Muscle of back (tissue), 11 donors: ENCODE measurements around the gene CYTH4. TPM values are rescaled to one million over a fixed set of nuclear protein-coding genes. Genes with fewer than 3 reads are reported as not detected.
A peak's percentile ranks its signal among the peaks of the same experiment; 100 is the strongest.
"Not testable (repeated sequence)": the region's sequence is repeated elsewhere in the genome, so short reads cannot be mapped to it uniquely, and the experiment has no call there.

ENCODE experiments used
- DNase-seq, 3 donors: peaks; one replicate each; pipeline versions ENCODE4 v3.0.0 to v3.0.0-alpha.2; 2013
- polyA plus RNA-seq, 10 donors: library from polyadenylated mRNA; unstranded; fragments of 120-200 nt; gene quantifications; one replicate each; pipeline ENCODE4 v1.2.1, GENCODE V29; 2013; ENCODE audit not compliant: insufficient read length in 10 of 10

CYTH4 gene
- polyA plus RNA-seq, 10 donors = 3.6 to 8.4 (median 6.1) TPM

- DNase-seq = not testable (repeated sequence)
Measured at GRCh38 chr22:37328538-37329237, 46.4 kb downstream of the CYTH4 start.

DNA sequence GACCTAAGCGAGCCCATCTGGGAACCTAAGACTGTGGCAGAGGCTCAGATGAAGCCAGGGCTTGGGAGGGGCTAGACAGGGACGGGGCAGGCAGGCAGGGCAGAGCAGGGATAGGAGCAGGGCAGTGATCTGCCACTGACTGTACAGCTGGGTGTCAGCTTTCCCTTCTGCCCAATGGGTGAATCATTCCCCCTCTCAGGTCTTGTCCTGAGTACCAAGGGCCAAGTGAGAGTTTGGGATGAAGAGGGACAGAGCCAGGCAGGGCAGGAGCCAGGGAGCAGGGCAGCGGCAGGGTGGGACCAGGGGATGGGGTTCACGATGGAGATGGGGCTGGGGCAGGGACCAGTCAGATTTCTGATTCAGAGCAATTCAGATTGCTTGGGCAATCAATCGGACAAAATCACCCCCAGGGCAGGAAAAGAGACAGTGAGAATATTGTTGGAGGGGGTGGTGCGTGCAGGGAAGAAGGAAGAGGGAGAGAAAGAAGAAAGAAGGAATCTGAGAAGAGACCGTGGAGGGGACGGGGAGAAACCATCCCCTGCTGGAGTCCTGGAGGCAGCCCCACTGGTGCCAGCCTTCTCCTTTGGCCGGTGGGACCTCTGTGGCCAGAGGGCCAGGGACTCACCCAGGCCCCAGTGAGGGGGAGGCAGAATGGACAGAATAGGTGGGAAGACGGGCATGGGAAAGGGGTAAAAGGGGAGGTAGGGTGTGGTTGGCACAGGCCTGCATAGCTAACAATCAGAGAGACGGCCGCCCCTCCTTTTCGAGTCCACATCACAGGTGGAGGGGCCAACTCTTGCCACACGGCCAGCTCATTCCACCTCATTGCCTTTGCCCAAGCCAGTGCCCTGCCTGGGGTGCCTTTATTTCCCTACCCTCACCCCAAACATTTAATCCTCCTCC lies 47.2 kb downstream of the CYTH4 start:
- DNase-seq = no peak

GRCh38 chr22:37330200-37331033 lies 48.1 kb downstream of the CYTH4 start:
- peak in 1 of 3 donors; percentile 56 for DNase-seq

DNA sequence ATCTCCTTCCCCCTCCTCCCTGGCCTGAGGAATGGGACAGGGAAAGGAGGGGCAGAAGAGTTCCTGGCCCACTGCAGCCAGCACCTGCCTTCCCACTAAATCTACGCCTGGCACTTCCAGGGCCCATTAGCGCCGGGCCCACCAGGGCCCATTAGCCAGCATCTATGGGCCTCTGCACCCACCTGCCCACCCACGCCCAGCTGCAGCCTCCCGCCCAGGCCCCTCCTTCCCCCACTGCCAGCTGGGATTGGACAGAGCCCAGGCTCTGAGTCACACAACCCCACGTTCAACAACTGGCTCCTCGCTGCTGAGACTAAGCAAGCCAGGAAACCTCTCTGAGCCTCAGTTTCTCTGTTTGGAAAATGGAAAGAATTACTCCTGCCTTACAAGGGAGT lies 48.7 kb downstream of the CYTH4 start:
- DNase-seq = peak in 1 of 3 donors; percentile 29

DNA sequence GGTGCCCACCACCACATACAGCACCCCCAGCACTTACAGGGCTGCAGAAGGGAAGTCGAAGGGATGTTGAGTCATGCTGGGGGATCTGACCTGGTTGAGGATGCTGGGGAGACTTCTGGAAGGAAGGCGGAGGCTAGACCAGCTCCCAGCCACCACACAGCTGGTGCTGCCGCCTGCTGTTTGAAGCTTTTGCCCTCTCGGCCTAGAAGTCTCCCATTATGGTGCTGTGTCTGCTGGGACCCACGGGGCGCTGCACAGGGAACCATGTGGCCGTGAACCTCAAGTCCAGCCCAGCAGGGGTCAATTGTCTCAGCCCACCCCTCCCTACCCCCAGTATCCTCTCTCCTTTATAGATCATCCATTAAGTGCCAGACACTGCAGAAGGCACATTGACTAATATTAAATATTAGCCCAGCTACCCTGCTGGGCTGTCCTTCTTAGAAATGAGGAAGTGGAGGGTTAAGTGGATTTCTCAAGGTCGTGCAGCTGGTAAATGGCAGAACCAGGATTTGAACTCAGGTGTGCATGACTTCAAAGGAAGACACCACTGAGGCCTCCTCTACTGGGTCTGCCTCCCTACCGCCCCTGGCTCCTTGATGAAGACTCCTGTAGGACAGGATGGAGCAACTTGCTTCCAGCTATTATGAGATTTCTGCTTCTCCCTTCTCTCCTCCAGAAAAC lies 49.7 kb downstream of the CYTH4 start:
- DNase-seq = no peak

GRCh38 chr22:37333724-37334460 lies 51.6 kb downstream of the CYTH4 start:
- no peak for DNase-seq

GRCh38 chr22:37334461-37334858 lies 52.2 kb downstream of the CYTH4 start:
- no peak for DNase-seq

DNA sequence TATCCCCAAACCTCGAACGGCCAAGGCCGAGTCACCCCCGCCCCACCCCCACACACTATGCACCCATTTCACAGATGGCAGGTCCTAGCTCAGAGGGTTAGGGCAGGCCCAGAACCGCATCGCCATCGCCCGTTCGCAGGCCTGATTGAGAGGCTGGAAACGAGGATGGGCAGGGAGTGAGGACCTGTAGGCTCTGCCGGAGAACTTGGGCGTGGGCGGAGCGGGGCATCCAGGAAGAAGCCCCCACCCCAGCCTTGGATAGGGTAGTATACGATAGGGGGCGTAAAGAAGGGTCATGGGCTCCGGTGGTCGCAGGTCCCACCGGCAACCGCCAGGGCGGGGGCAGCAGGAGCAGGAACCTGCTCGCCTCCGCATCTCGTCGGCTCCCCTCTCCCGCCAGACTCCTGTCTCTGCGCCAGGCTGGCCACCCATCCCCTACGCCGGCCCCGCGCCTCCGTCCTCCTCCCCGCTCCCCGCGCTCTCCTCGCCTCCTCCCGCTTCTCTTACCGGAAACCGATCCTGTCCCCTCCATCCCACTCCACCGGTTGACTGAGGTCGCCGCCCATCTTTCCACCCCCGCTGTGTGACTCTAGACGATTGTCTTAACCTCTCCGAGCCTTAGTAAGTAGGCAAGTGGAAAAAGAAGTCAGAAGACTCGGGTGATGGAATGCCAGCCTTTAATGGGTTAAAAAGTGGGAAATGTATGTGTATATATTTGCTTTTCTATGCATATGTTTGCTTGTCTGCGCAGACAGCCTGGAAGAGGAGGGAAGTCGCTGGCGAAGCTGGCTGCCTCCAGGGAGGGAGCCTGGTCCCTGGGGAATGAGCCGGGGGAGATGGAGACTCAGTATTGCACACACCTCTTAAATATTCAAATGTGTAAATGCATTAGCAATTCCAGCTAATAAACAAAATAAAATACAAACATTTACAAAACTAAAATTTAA lies 52.8 kb downstream of the CYTH4 start:
- no peak for DNase-seq

DNA sequence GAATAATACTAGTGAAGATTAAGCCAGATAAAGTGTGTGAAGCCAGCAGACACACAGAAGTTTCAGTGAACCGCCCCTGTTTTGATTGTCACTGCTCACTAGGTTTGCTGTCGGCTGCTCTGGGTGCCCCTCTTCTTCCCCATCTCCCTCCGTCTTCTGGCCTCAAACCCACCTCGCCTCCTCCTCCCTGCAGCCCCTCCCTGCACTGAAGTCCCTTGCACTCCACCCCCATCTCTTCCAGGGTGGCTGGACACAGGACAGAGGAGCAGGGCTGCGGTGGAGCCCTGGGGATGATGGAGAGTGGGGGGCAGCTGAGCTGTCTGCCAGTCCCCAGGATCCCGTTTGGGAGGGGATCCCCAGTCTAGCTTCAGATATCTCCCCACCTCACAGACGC lies 53.5 kb downstream of the CYTH4 start:
- DNase-seq = no peak

DNA sequence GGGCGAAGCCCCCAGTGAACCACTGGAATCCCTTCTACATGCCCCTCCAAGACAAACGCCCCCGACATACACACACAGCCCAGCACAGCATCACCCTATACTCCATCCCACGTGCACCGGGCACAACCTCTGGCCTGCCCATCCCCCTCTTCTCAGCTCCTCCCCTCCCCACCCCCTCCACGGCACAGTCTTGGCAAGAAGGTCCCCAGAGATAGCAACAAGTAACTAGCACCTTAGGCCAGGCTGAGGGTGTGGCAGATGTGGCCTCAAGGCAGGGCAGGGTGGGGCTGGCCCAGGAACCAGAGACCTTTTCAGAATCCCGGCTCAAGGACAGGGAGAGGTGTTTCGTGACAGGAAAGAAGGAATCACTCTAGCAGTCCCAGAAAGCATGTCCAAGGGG lies 54.3 kb downstream of the CYTH4 start:
- DNase-seq = no peak

DNA sequence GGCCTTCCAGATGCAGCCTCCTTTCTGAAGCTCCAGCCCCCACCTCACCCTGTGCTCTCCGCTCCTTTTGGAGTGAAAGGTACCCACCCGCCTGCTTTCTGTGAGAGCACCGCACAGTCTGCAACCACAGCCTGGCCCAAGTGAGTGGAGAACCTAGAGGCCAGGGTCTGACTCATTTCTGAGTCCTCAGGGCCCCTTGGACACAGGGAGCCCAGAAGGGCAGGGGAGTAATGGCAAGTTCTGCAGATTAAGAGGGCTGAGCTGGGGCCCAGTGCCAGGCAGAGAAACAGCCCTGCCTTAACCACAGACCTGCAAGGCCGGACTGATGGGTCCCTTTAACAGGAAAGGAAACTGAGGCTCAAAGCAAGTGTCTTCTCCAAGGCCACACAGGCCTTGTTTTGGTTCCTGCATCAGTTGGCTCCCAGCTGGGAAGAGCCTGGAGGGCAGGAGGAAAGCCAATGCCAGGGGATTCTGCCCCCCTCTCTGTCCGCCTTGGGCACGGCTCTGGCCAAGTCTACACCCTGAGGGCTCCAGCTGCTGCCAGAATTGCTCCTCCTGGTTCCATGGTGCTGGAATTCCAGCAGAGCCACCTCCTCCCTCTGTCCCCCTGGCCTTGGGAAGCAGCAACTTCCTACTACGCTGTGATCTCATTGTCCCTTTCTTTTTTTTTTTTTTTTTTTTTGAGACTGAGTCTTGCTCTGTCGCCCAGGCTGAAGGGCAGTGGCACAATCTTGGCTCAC lies 55.1 kb downstream of the CYTH4 start:
- DNase-seq = no peak

GRCh38 chr22:37338539-37339246 lies 56.4 kb downstream of the CYTH4 start:
- no peak for DNase-seq

DNA sequence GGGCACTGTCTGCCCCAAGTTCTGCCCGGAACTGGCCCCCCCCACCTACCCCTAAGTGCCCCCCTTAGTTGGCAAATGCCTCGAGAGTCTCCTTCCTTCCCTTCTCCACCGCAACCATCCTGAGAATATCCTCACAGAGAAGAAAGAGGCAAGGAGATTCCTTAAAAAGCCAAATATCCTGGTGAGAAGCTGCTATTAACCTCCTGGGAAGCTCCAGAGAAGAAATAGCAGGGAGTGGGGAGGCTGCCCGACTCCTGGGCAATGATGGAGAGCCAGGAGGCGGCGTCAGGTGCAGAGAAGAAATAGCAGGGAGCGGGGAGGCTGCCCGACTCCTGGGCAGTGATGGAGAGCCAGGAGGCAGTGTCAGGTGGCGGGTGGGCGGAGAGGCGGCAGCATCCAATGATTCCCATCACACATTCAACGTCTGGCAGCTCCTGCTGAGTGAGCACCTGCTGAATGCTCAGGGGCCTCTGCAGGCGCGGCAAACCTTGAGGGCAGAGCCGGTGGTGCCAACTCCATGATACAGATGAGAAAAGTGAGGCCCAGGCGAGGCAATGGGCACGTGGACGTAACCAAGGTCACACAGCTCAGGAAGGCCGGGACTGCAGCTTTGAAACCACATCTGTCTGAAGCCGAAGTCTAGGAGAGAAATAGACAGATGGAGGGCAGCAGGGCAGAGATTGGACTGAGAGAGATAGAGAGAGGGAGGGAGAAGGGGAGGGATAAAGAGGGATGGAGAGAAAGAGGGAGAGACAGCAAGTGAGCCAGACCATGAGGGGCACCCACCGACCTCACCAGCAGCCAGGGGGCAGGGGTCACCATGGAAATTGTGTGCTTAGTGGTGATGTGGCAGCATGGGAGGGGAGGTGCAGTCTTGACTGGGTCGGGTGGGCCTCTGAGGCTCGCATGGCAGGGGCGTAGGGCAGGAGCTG lies 58.3 kb downstream of the CYTH4 start:
- no peak for DNase-seq

- DNase-seq = no peak
Measured at GRCh38 chr22:37342065-37342464, 59.8 kb downstream of the CYTH4 start.

GRCh38 chr22:37343348-37343747 lies 61.0 kb downstream of the CYTH4 start:
- peak in 1 of 3 donors; percentile 58 for DNase-seq

DNA sequence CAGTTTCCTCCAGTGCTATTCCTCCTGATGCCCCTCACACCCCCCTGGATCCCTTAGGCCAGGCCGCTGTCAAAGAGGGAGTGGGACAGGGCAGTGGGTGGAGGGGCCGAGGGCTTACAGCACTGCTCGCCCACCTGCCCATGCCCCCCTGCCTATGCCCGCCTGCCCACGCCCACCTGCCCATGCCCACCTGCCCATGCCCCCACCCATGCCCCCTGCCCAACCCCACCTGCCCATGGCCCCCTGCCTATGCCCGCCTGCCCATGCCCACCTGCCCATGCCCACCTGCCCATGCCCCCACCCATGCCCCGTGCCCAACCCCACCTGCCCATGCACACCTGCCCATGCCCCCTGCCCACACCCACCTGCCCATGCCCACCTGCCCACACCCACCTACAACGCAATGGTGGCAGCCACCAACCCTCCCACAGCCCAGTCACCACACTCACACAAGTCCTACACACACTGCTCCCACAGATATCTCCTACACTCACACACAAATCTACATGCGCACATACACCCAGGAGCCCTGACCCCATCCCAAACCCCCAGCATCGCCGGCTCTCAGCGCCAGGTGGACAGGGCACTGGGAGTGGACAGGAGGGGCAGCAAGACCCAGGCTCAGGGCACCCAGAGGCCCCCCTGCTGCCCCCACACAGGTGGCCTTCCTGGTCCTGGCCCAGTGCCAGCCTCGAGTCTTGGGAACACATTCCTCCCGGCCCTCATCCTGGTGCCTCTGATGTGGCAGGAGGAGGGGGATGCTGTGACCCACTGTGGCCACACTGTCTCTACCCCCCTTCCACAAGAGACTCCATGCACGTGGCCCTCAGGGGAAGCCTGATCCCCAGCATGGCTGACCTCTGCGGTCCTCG lies 61.8 kb downstream of the CYTH4 start:
- peak in 1 of 3 donors; percentile 35 for DNase-seq
